GM19351 (cell line): ENCODE results near the gene CEL.
"Not testable (repeated sequence)": the region's sequence is repeated elsewhere in the genome, so short reads cannot be mapped to it uniquely, and the experiment has no call there.

Source experiments
- ATAC-seq: cut with Tn5 transposase; IDR thresholded peaks from one replicate; pipeline ENCODE4 v1.9.1; 2021; ENCODE audit warnings: mild to moderate bottlenecking, moderate library complexity; ENCODE audit not compliant: unreplicated experiment

The CEL gene

GRCh38 chr9:133046900-133047295, 14.9 kb upstream of the CEL start:
- ATAC-seq, result no peak

GRCh38 chr9:133048595-133048994, 13.2 kb upstream of the CEL start:
- ATAC-seq, result no peak

GRCh38 chr9:133049043-133049442, 12.7 kb upstream of the CEL start:
- no peak for ATAC-seq

GRCh38 chr9:133050142-133050541, 11.6 kb upstream of the CEL start:
- no peak for ATAC-seq

GRCh38 chr9:133050781-133051180, 11.0 kb upstream of the CEL start:
- ATAC-seq, result no peak

- ATAC-seq, result no peak
Observed at GRCh38 chr9:133051281-133051900, 10.4 kb upstream of the CEL start.

- no peak for ATAC-seq
Observed at GRCh38 chr9:133051966-133052539, 9.7 kb upstream of the CEL start.

GRCh38 chr9:133054194-133054890, 7.4 kb upstream of the CEL start:
- no peak for ATAC-seq

GRCh38 chr9:133054966-133055365, 6.8 kb upstream of the CEL start:
- no peak for ATAC-seq

- ATAC-seq, result no peak
Observed at GRCh38 chr9:133055788-133056420, 5.9 kb upstream of the CEL start.

GRCh38 chr9:133056533-133056932, 5.2 kb upstream of the CEL start:
- ATAC-seq, result no peak

- ATAC-seq, result no peak
Observed at GRCh38 chr9:133057006-133057405, 4.8 kb upstream of the CEL start.

- no peak for ATAC-seq
Observed at GRCh38 chr9:133057553-133057952, 4.2 kb upstream of the CEL start.

- ATAC-seq, result no peak
Observed at GRCh38 chr9:133058071-133058470, 3.7 kb upstream of the CEL start.

GRCh38 chr9:133058550-133059320, 3.0 kb upstream of the CEL start:
- ATAC-seq, result no peak

GRCh38 chr9:133059623-133060022, 2.2 kb upstream of the CEL start:
- ATAC-seq, result no peak

- ATAC-seq, result no peak
Observed at GRCh38 chr9:133060417-133060841, 1.4 kb upstream of the CEL start.

- ATAC-seq, result not testable (repeated sequence)
Observed at GRCh38 chr9:133061019-133061763, 590 bp upstream of the CEL start.

GRCh38 chr9:133062569-133062968, 788 bp downstream of the CEL start:
- not testable (repeated sequence) for ATAC-seq

- ATAC-seq, result no peak
Observed at GRCh38 chr9:133063159-133063499, 1.3 kb downstream of the CEL start.
